IMR-90 (cell line): Measurements from ENCODE around the gene ZNF181. TPM values are rescaled to one million over a fixed set of nuclear protein-coding genes. Genes with fewer than 3 reads are reported as not detected.

Experiments
- ATAC-seq: fragments of 200-7000 bp; cut with Tn5 transposase; 2 replicates; pipeline ENCODE4 v1.9.1; 2020; ENCODE audit warnings: low read depth, mild to moderate bottlenecking, moderate library complexity
- BruUV-seq: library from RNA; stranded (reverse); fragments of 400-500 nt; replicated peaks from 2 replicates; lab custom pipeline; 2021; lab: Mats Ljungman, UMichigan
- CTCF ChIA-PET: fragments of 300-600 bp; formaldehyde crosslinking; extraction: SDS; loops from one replicate; lab custom pipeline; 2021; ENCODE audit warnings: antibody characterized with exemption; lab: Yijun Ruan, JAX
- POLR2A ChIA-PET: fragments of 300-600 bp; sonication (Branson Sonifier 250); formaldehyde crosslinking; loops from one replicate; lab custom pipeline; 2022; ENCODE audit warnings: antibody characterized with exemption; ENCODE audit not compliant: unreplicated experiment; lab: Charles Lee
- DNase-seq: peaks from one replicate; pipeline ENCODE4 v3.0.0; 2013
- H2AFZ ChIP-seq: replicated peaks from 2 replicates; pipeline ENCODE3; 2013; ENCODE audit warnings: low read length, mild to moderate bottlenecking; ENCODE audit not compliant: poor library complexity
- H2AK5ac ChIP-seq: 2 replicates; pipeline ENCODE4 v1.6.1; 2013; ENCODE audit warnings: low read depth, low read length, inconsistent platforms
- H2AK9ac ChIP-seq: replicated peaks from 2 replicates; pipeline ENCODE3; 2013; ENCODE audit warnings: mild to moderate bottlenecking, low read depth, low read length, moderate library complexity; ENCODE audit not compliant: poor library complexity
- H2BK120ac ChIP-seq: 2 replicates; pipeline ENCODE4 v1.6.1; 2013; ENCODE audit warnings: low read depth, low read length, inconsistent platforms
- H2BK15ac ChIP-seq: 3 replicates; pipeline ENCODE4 v1.6.1; 2013; ENCODE audit warnings: low read depth, low read length, inconsistent platforms
- H2BK20ac ChIP-seq: 2 replicates; pipeline ENCODE4 v1.6.1; 2013; ENCODE audit warnings: low read depth, mild to moderate bottlenecking, inconsistent platforms, low read length, moderate library complexity
- H2BK5ac ChIP-seq: 2 replicates; pipeline ENCODE4 v1.6.1; 2013; ENCODE audit warnings: mild to moderate bottlenecking, low read depth, low read length, inconsistent platforms; ENCODE audit not compliant: poor library complexity, severe bottlenecking
- H3K14ac ChIP-seq: replicated peaks from 2 replicates; pipeline ENCODE4 v1.6.1; 2013; ENCODE audit warnings: low read depth, low read length, inconsistent platforms
- H3K18ac ChIP-seq: 2 replicates; pipeline ENCODE4 v1.6.1; 2013; ENCODE audit warnings: low read depth, low read length, control low read depth
- H3K23ac ChIP-seq: 2 replicates; pipeline ENCODE4 v1.6.1; 2013; ENCODE audit warnings: low read depth, low read length, inconsistent platforms
- H3K27ac ChIP-seq: 2 replicates; pipeline ENCODE4 v1.5.1; 2013; ENCODE audit warnings: mild to moderate bottlenecking, control low read depth, low read length; ENCODE audit not compliant: insufficient read depth
- H3K27me3 ChIP-seq: 2 replicates; pipeline ENCODE4 v1.6.1; 2013; ENCODE audit warnings: low read length; ENCODE audit not compliant: control insufficient read depth, insufficient read depth
- H3K36me3 ChIP-seq: 2 replicates; pipeline ENCODE4 v1.6.1; 2013; ENCODE audit warnings: low read length, mixed read lengths; ENCODE audit not compliant: control insufficient read depth, insufficient read depth
- H3K4ac ChIP-seq: 2 replicates; pipeline ENCODE4 v1.6.1; 2013; ENCODE audit warnings: low read depth, low read length, inconsistent platforms
- H3K4me1 ChIP-seq: 2 replicates; pipeline ENCODE4 v1.6.1; 2013; ENCODE audit warnings: low read length, mixed read lengths; ENCODE audit not compliant: control insufficient read depth, insufficient read depth
- H3K4me2 ChIP-seq: 2 replicates; pipeline ENCODE4 v1.6.1; 2013; ENCODE audit warnings: low read depth, mild to moderate bottlenecking, control low read depth, low read length, moderate library complexity
- H3K4me3 ChIP-seq: 2 replicates; pipeline ENCODE4 v1.5.1; 2013; ENCODE audit warnings: low read depth, mild to moderate bottlenecking, control low read depth, low read length, moderate library complexity; ENCODE audit not compliant: insufficient read depth
- H3K56ac ChIP-seq: 2 replicates; pipeline ENCODE4 v1.6.1; 2013; ENCODE audit warnings: low read length, inconsistent platforms; ENCODE audit not compliant: insufficient read depth; ENCODE audit errors: extremely low read depth
- H3K79me1 ChIP-seq, 2 experiments: 2 replicates each; pipeline ENCODE4 v1.6.1; 2013; ENCODE audit warnings: low read length in 2 of 2, inconsistent platforms in 1 of 2, low read depth in 1 of 2
- H3K9ac ChIP-seq: 2 replicates; pipeline ENCODE4 v1.6.1; 2013; ENCODE audit warnings: low read depth, low read length, control low read depth
- H3K9me1 ChIP-seq: 2 replicates; pipeline ENCODE4 v1.6.1; 2013; ENCODE audit warnings: low read length, inconsistent platforms; ENCODE audit not compliant: insufficient read depth
- H3K9me3 ChIP-seq: 2 replicates; pipeline ENCODE4 v1.6.1; 2013; ENCODE audit warnings: low read length; ENCODE audit not compliant: control insufficient read depth, insufficient read depth
- H4K20me1 ChIP-seq: 2 replicates; pipeline ENCODE4 v1.6.1; 2013; ENCODE audit warnings: low read length, inconsistent platforms; ENCODE audit not compliant: insufficient read depth
- H4K5ac ChIP-seq: 2 replicates; pipeline ENCODE4 v1.6.1; 2013; ENCODE audit warnings: mild to moderate bottlenecking, low read depth, low read length, control low read depth
- H4K8ac ChIP-seq, 2 experiments: 2 replicates each; pipeline ENCODE4 v1.6.1; 2013; ENCODE audit warnings: low read depth in 2 of 2, low read length in 2 of 2, control low read depth in 1 of 2, inconsistent platforms in 1 of 2
- H4K91ac ChIP-seq: 2 replicates; pipeline ENCODE4 v1.6.1; 2013; ENCODE audit warnings: low read depth, low read length, inconsistent platforms; ENCODE audit not compliant: insufficient read depth
- BHLHE40 ChIP-seq: fragments of 150-350 bp; IDR thresholded peaks from 2 replicates; pipeline ENCODE4 v1.6.1; 2016; ENCODE audit warnings: mild to moderate bottlenecking, low read depth, low read length
- CEBPB ChIP-seq: IDR thresholded peaks from 2 replicates; pipeline ENCODE4 v1.6.1; 2012; ENCODE audit warnings: low read depth, low read length, improper control_type of control experiment
- CHD1 ChIP-seq: IDR thresholded peaks from 2 replicates; pipeline ENCODE4 v1.6.1; 2012; ENCODE audit warnings: low read depth, low read length, improper control_type of control experiment
- CTCF ChIP-seq: conservative IDR thresholded peaks from 2 replicates; pipeline ENCODE4 v1.5.1; 2012; ENCODE audit warnings: mild to moderate bottlenecking, low read depth, low read length, improper control_type of control experiment
- ELK1 ChIP-seq: fragments of 150-350 bp; IDR thresholded peaks from 2 replicates; pipeline ENCODE4 v1.6.1; 2016; ENCODE audit warnings: low read depth, mild to moderate bottlenecking, low read length, moderate library complexity, borderline replicate concordance
- MAZ ChIP-seq: IDR thresholded peaks from 2 replicates; pipeline ENCODE4 v1.6.1; 2012; ENCODE audit warnings: low read depth, mild to moderate bottlenecking, low read length, improper control_type of control experiment, moderate library complexity, borderline replicate concordance
- MXI1 ChIP-seq: IDR thresholded peaks from 2 replicates; pipeline ENCODE4 v1.6.1; 2012; ENCODE audit warnings: low read depth, mild to moderate bottlenecking, low read length, moderate library complexity, borderline replicate concordance
- NFE2L2 ChIP-seq: fragments of 150-350 bp; IDR thresholded peaks from 2 replicates; pipeline ENCODE4 v1.6.1; 2016; ENCODE audit warnings: low read depth, mild to moderate bottlenecking, low read length
- RAD21 ChIP-seq: IDR thresholded peaks from 2 replicates; pipeline ENCODE4 v1.6.1; 2012; ENCODE audit warnings: low read length, improper control_type of control experiment
- RCOR1 ChIP-seq: IDR thresholded peaks from 2 replicates; pipeline ENCODE4 v1.6.1; 2012; ENCODE audit warnings: mild to moderate bottlenecking, low read length, improper control_type of control experiment; ENCODE audit not compliant: insufficient replicate concordance
- SMC3 ChIP-seq: fragments of 150-350 bp; IDR thresholded peaks from 2 replicates; pipeline ENCODE4 v1.6.1; 2016; ENCODE audit warnings: low read depth, mild to moderate bottlenecking, antibody characterized with exemption, low read length, moderate library complexity
- USF2 ChIP-seq: fragments of 150-350 bp; IDR thresholded peaks from 2 replicates; pipeline ENCODE4 v1.6.1; 2017; ENCODE audit warnings: mild to moderate bottlenecking, antibody characterized with exemption, low read length, low read depth
- WGBS, 2 experiments: methylation state at CpG; one replicate each; pipeline versions ENCODE4 v1.1.5 to v1.1.7; 2013; ENCODE audit warnings: missing lambda C conversion rate in 2 of 2; ENCODE audit not compliant: insufficient read length in 1 of 2; ENCODE audit errors: extremely low coverage in 2 of 2; 5-methylcytosine and 5-hydroxymethylcytosine counted together
- dilution Hi-C: fragments of 300-500 bp; cut with HindIII; formaldehyde crosslinking; loops from one replicate; pipeline ENCODE4 v1.14.3; 2018; ENCODE audit warnings: low sequenced_read_pairs; ENCODE audit not compliant: unreplicated experiment
- in situ Hi-C: fragments of 300-500 bp; cut with MboI; formaldehyde crosslinking; loops from 3 replicates; pipeline ENCODE4 v1.14.3; 2019; ENCODE audit warnings: low sequenced_read_pairs, inconsistent platforms, mixed read lengths
- intact Hi-C: fragments of 100-400 bp; cut with micrococcal nuclease; formaldehyde crosslinking; loops from 2 replicates; pipeline ENCODE4 v1.10.0; 2022
- polyA plus RNA-seq, 3 experiments: library from polyadenylated mRNA; depleted of rRNA; stranded (reverse); fragments of >200 nt; gene quantifications; 2 replicates each; pipeline ENCODE4 v1.2.3, GENCODE V29; 2012; ENCODE audit warnings: low replicate concordance in 1 of 3
- total RNA-seq: library from RNA; depleted of rRNA; stranded (reverse); fragments of >200 nt; gene quantifications from 2 replicates; pipeline ENCODE4 v1.2.3, GENCODE V29; 2012

The ZNF181 gene
- total and polyA plus RNA-seq, 2 of the 4 experiments (the other 2 are of a cell fraction), result 3.8 to 7.5 TPM

- no peak for TF ChIP-seq ELK1
These were observed 2.8 kb upstream of the ZNF181 start (continued) for GRCh38 chr19:34731019-34731829.

- Histone ChIP-seq H3K18ac (no peak overlapping the region), H2BK20ac (no peak overlapping the region), H4K20me1 (no peaks in the 10 kb centered on the region), H3K14ac (no peak overlapping the region), H3K4me3 (no peak overlapping the region), H4K91ac (no peak overlapping the region), H4K5ac (no peak overlapping the region), H2BK5ac (no peak overlapping the region), H3K79me1 (peaks cover 10 to 16% of the 10 kb centered on the region in 2 experiments), H3K23ac (no peak overlapping the region), H2BK120ac (no peak overlapping the region), H4K8ac (no peak overlapping the region; a peak in 1 of 4 replicates), H3K9me3 (no peaks in the 10 kb centered on the region; the same call in 1 of the 2 replicates), H3K9ac (no peak overlapping the region), H3K9me1 (peaks cover 4% of the 10 kb centered on the region; the same call in 1 of the 2 replicates), H3K4me2 (no peak overlapping the region), H3K4me1 (peaks cover 8% of the 10 kb centered on the region), H2AK9ac (no peak overlapping the region), H3K4ac (no peak overlapping the region), H3K27ac (no peak overlapping the region), H3K36me3 (peaks cover 3% of the 10 kb centered on the region; the same call in 1 of the 2 replicates), H2AK5ac (no peak overlapping the region), H3K27me3 (peaks cover 2% of the 10 kb centered on the region; the same call in 1 of the 2 replicates), H2AFZ (no peak overlapping the region), H2BK15ac (no peak overlapping the region), H3K56ac (no peak overlapping the region)
- in situ Hi-C loops, result no loop called here
- intact Hi-C loops, result no loop called here
- DNase-seq, result no peak
- dilution Hi-C loops, result no loop called here
- ChIA-PET POLR2A (no interaction called here), CTCF (no interaction called here)
- 40% methylated on average over 1 of the region's 7 CpGs; no CpG with 5 or more reads in 1 of the 2 experiments for WGBS, 2 experiments
- BruUV-seq, result no TSS peak
- no peak for ATAC-seq
- no peak for TF ChIP-seq BHLHE40
- no peak for TF ChIP-seq MXI1
- no peak for TF ChIP-seq CEBPB
- TF ChIP-seq USF2, result no peak
- no peak for TF ChIP-seq CTCF
- TF ChIP-seq NFE2L2, result no peak
- no peak for TF ChIP-seq RCOR1
- TF ChIP-seq RAD21, result no peak
- no peak for TF ChIP-seq SMC3
- no peak for TF ChIP-seq MAZ
- TF ChIP-seq CHD1, result no peak
These were observed 2.1 kb upstream of the ZNF181 start for GRCh38 chr19:34731964-34732363.
